Measurements from ENCODE around the gene PAX7. TPM values are rescaled to one million over a fixed set of nuclear protein-coding genes. Genes with fewer than 3 reads are reported as not detected.
"Not testable (repeated sequence)": the region's sequence is repeated elsewhere in the genome, so short reads cannot be mapped to it uniquely, and the experiment has no call there.

Gene PAX7
- not detected for total RNA-seq
- long read RNA-seq = 0 reads

DNA sequence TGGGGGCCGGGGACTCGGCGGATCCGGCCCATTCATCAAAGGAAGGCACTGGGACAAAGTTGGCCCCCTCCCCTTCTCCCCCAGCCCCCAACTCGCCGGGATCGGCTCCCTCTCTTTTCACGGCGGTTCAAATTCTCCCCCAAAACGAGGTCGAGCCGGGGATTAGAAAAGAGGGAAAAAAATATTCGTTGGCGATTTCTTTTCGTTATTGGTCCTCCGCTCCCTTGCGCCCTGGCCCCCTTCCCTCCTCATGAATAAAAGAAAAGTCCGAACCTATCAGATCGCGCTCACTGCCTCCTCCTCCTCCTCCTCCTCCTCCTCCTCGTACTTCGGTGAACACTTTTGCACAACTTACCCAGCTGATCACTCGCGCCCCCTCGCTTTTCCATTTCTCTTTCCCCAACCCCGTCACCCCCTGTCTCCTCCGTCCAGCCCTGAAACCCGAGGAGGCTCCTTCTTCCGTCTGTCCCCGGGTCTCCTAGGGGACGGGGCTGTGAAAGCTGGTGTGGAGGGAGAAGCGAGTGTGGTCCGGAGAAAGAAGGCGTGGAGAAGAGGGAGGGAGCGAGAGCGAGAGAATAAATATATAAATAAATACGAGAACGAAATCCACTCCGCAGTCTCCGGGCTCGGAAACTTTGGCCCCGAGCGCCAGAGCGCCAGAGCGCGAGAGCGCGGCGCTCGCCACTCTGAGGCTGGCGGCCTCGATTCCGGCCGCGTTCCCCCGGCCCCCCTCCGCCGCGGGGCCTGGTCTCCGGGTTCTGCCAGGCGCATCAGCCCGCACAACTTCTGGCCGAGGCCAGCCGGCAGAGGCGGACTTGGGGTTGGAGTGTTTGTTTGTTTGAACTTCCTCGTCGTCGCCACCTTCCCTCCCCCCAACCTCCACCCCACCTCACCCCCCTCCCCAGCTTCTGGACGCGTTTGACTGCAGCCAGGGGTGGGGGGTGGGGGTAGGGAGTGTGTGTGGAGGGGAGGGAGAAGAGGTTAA is at the start of gene PAX7:
TSS of gene PAX7 (plus strand) at position 336 of the 985 bp plus-strand sequence. CDS start 758 bp downstream, outside the sequence.
- intact Hi-C loops (cut with DNase I) = no loop called here
- ATAC-seq = no peak

DNA sequence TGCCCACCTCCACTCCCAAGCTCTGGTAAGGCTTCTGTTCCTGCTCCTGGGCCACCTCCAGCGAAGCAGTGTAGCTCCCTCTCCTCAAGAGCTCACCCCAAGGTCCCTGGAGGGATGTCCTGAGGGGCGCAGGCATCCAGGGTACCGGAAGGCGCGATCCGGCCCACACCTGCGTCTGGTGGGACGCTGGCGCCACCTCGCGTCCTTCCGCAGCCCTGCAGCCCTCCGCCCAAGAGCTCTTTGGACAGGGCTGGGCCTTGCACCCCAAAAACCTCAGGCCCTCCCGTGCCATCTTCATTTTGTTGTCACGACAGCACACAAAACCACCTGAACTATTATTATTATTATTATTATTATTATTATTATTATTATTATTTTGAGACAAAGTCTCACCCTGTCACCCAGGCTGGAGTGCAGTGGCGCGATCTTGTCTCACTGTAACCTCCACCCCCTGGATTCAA is 49.2 kb upstream of the PAX7 start:
- intact Hi-C loops (cut with DNase I) = no loop called here
- DNase-seq (ENCODE audit: missing footprints) = no peak
- ATAC-seq = no peak

More for the DNA sequence above, at the start of gene PAX7:
- DNase-seq (ENCODE audit: missing footprints) = no peak

DNA sequence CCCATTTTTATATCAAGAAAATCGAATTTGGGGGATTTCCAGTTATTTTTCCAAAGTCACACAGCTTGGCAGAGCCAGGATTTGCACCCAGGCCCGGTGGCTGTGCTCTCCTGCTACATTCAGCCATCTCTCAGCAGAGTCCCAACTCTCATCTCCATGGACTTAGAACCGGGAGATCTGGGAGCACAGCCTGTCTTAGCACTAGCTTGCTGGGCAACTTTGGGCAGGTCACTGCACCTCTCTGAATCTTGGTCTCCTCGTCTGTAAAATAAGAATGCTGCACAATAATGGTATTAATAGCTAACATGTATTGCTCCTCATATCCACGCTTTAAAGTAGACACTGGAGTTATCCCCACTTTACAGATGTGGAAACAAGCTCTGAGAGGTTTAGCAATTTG is 47.8 kb upstream of the PAX7 start:
- intact Hi-C loops (cut with DNase I) = no loop called here
- DNase-seq (ENCODE audit: missing footprints) = peak; percentile 15
- ATAC-seq = no peak

DNA sequence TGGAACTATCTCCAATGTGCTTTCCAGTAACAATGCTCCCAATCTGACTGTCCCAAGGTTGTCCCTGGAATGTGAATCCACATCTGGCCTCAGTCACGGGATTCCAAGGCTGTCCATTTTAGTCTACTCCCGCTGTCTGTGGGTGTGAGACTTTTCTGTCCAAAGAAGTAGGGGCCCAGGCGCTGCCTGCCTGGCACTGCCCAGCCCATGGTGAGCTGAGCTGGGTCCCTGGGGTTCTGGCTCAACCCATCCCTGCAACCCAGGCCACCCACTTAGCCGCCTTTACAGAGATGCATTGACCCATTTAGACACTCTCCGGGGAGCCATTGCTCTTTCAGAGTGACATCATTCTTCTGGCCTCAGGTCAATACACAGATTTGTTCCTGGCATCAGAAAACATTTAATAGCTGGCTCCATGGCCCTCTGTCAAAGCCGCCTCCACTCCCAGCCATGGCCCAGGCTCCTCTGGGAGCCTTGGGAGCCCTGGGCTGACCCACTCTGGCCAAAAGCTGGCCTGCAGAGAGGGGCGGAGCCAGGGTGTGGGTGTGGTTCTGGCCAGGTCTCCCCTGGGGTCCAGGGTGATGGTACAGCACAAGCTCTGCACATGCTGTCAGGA is 47.2 kb upstream of the PAX7 start:
- intact Hi-C loops (cut with DNase I) = no loop called here
- ATAC-seq (peak; percentile 87), DNase-seq (ENCODE audit: missing footprints) (peak; percentile 81)

DNA sequence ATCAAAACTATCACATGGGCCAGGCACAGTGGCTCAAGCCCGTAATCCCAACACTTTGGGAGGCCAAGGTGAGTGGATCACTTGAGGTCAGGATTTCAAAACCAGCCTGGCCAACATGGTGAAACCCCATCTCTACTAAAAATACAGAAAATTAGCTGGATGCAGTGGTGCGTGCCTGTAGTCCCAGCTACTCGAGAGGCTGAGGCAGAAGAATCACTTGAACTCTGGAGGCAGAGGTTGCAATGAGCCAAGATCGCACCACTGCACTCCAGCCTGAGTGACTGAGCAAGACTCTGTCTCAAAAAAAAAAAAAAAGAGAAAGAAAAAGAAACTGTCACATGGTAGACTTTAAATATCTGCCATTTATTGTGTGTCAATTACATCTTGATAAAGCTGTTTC is 44.6 kb upstream of the PAX7 start:
- DNase-seq (ENCODE audit: missing footprints); intact Hi-C loops (cut with DNase I): not testable (repeated sequence)

DNA sequence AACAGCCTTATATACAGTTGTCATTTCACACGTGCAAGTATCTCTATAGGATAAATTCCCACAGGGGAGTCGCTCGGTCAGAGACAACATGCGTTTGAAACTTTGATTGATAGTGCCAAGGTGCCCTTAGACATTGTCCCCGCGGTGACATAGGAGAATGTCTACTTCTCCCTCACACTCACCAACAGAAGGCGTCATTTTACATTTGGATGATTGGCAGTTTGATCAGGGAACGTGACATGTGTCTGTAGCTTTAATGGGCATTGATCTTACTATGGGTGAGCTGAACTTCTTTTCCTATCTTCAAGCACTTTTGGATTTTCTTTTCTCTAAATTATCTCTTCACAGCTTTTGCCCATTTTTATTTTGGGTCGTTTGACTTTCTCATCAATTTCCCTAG is 42.6 kb upstream of the PAX7 start:
- ATAC-seq (no peak), DNase-seq (ENCODE audit: missing footprints) (no peak)
- intact Hi-C loops (cut with DNase I) = no loop called here

More for the DNA sequence above, 44.6 kb upstream of the PAX7 start:
- not testable (repeated sequence) for ATAC-seq

DNA sequence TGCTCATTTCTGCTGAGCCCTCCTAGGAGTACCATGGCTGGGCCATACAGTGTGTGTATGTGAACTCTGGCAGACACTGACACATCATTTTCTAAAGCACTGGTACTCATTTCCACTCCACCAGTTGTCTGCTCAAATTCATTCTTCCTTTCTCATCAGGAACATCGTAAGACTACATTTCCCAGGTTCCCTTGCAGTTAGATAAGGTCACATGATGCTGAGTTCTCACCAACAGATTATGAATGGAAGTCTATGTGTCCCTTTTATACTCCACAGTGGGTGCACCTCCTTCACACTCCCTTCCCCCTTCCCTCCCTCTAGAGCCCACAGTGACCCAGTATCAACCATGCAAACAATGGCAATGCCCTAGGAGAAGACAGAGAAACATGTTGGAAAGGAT is 38.3 kb upstream of the PAX7 start:
- intact Hi-C loops (cut with DNase I) = no loop called here
- ATAC-seq = no peak

DNA sequence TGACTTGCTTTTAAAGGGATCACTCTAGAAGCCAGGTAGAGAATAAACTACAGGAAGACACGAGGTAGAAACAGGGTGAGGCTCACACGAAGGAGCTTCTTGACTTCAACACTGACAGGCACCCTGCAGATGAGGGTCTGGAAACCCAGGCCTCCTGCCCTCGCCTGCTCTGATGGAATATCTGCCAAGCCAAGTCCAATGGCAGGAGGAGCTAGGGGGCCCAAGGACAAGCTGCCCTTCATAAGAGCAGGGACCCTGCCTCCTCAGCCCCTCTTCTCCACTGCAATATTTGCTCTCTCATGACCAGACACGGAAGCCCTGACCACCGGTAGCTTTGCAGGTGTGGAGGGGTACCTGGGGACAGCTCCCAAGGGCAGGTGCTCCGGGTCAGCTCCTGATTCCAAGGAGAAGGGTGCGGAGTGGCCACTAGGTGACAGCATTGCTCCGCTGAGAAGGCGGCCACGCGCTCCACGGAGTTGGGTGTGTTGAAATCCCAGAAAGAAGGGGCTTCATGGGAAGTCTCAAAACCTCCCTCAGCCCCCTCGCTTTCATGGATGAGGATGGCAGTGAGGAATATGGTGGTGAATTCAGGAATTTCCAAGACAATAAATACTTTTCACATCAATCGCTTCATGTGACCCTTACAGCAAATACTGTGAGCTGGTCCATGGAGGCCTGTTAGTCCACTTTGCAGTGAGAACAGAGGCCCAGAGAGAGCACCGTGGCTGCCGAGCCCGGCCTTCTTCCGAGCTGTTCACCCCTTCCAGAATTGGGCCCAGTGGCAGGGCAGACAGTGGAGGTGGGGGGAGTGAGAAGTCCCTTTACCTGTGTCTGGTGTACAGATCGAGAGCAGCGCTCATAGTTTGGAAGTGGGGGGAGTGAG is 33.2 kb upstream of the PAX7 start:
- intact Hi-C loops (cut with DNase I) = loop anchor here (1.0 to 2.0 kb wide), 2 partner anchors 223 to 277 kb away; no protein-coding TSS in a partner anchor
- peak; percentile 78 for DNase-seq (ENCODE audit: missing footprints)
- peak; percentile 76 for ATAC-seq

More for the DNA sequence above, 38.3 kb upstream of the PAX7 start:
- no peak for DNase-seq (ENCODE audit: missing footprints)

DNA sequence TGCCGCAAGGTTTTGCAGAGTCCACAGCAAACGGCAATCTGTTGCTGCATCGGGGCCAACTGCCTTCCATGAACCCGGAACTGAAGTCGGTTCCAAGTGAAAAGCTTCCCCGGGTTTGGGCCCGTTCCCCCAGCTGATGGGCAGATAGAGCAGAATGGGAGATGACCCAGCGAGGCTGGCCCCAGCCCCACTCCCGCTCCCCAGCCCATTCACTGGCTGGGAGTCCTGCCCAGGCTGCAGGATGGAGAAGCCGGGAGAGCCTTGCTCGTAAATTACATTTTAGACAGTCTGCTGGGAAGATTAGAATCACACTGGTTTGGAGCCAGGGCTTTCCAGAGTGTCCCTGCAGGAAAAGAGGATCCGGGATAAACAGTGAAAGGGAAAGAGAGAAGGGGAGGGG is 31.6 kb upstream of the PAX7 start:
- intact Hi-C loops (cut with DNase I) = no loop called here
- peak; percentile 30 for ATAC-seq

DNA sequence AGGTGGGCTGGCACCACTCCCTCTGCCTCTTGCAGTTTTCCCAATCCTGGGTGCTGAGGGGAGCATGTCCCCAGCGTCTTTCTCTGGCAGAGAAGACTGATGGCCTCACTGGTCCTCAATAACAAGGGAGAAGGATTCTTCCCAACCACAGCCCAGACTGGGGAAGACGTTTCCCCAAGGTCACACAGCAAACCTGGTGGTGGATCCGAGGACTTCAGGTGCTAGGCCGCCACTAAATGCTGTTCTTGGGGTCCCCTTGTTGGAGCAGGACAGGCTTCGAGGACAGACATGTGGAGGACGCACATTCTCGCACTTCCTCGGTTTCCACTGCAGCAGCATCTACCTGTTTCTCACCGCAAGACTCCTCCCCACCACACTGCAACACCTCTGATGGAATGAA is 30.9 kb upstream of the PAX7 start:
- ATAC-seq = peak; percentile 4
- intact Hi-C loops (cut with DNase I) = no loop called here
- no peak for DNase-seq (ENCODE audit: missing footprints)

More for the DNA sequence above, 31.6 kb upstream of the PAX7 start:
- DNase-seq (ENCODE audit: missing footprints) = no peak

DNA sequence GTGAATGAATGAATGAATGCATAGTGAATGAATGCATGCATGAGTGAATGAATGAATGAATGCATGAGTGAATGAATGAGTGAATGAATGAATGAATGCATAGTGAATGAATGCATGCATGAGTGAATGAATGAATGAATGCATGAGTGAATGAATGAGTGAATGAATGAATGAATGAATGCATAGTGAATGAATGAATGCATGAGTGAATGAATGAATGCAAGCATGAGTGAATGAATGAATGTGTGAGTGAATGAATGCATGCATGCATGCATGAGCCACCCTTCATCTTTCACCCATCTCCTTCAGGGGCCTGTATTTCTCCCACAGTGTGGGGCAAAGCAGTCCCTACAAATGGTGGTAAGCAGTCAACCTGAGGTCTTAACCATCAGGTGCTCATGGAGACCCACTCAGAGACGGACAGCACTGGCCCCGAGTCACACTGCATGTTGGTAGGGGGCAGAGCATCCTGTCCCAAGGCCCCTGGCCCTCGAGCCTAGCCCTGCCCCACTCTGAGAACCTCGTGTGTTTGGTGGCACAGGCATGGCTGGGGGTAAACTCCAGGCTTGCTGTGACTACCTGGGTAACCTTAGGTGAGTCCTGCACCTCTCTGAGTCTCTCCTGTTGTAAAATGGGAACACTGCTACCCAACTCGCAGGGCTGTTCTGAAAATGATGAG is 28.0 kb upstream of the PAX7 start:
- no peak for ATAC-seq
- no peak for DNase-seq (ENCODE audit: missing footprints)
- intact Hi-C loops (cut with DNase I) = no loop called here

DNA sequence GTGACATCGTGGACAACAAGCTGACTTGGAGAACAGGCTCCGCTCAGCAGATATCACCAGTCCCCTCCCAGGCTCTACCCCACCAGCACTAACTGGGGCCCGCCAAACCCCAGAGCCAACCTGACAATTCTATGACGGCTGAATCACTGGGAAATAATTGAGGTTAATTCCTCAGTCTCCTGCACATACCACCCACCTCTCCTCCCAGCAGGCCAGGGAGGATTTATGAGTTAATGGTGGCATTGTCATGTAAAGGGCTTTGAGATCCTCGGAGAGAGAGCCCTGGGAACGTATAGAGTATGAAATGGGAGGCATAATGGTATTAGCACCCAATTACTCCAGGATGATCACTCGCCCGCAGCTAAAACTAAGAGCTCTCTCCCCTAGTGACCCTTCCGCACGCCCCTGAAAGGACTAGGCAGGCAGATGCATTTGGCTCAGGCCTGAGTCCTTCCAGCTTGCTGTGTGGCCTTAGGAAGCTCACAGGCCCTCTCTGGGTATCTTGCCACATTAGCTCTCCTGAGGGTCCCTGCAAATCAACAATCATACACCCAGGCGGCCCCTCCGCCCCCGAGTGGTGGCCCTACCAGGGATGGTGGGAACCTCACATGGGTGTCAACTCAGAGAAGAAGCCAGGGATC is 27.3 kb upstream of the PAX7 start:
- DNase-seq (ENCODE audit: missing footprints) (no peak), ATAC-seq (no peak)
- intact Hi-C loops (cut with DNase I) = no loop called here

DNA sequence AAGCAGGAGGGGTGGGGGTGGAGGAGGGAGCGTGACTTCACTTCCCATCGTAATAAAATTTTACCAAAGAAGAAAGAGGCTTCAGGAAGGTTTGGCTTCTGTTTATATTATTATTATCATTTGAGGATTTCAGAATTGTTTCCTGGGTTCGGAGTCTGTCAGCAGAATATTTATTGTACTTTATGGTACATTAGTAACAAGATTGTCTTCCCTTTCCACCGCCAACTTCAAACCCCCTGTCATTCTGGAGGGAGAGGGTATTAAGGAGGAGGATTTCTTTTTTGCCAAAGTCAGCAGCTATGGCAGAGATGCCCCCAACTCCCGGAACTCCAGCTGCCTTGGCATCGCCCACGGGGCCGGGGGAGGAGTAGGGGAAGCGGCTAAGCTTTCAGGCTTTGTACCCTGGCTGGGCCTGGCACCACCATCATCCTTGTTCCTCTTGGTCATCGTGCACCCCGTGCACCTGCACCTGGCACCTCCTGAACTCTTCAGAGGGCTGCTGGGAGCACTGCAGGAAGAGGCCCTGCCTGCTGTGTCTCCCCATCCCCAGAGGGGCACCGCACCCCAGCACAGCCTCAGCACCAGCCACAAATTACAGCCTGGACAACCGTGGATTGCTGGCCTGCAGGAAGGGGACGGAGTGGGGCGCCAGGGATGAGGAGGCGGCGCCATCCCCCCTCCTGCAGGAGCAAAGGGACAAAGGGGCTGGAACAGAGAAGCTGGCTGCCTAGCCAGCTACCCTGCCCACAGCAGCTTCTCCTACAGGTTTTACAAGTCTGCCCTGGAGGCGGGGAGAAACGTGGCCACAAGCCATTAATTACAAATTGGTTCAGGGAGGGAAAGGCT is 24.0 kb upstream of the PAX7 start:
- DNase-seq (ENCODE audit: missing footprints) (no peak), ATAC-seq (no peak)
- intact Hi-C loops (cut with DNase I) = no loop called here

DNA sequence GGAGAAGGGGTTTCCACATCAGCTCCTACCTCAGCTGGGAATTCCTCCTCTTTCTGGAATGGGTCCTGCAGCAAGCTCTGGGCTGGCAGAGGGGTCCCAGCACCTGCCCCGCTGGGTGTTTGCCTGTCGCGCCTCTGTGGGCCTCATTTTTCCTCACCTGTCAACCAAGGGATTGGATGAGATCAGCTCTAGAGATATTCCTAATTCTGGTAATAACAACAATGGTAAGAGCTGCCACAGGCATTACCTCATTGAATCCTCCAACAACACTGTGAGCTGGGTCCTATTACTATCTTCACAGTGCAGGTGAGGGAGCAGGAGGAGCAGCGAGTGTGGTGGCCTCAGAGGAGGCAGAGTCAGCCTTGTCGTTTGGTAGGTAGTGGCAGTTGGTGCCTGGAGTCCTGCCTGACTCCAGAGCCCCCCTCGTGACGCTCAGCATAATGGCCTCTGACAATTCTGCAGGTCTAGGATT is 23.3 kb upstream of the PAX7 start:
- DNase-seq (ENCODE audit: missing footprints) = no peak
- no peak for ATAC-seq
- intact Hi-C loops (cut with DNase I) = no loop called here

DNA sequence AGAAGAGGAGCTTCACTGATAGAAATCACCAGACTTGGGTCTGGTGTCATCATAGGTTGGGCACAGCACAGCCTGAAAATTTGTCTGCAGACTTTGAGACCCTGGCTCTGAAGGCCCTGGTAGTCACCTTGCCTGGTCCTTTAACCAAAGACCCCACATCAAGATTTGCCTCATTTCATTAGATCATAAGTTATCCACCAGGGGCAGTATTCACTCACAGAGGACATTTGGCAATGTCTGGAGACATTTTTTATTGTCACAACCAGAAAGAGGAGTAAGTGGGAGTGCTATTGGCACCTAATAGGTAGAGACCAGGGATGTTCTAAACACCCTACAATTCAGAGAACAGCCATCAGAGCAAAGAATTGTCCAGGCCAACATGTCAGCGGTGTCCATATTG is 22.1 kb upstream of the PAX7 start:
- no peak for ATAC-seq
- intact Hi-C loops (cut with DNase I) = no loop called here

DNA sequence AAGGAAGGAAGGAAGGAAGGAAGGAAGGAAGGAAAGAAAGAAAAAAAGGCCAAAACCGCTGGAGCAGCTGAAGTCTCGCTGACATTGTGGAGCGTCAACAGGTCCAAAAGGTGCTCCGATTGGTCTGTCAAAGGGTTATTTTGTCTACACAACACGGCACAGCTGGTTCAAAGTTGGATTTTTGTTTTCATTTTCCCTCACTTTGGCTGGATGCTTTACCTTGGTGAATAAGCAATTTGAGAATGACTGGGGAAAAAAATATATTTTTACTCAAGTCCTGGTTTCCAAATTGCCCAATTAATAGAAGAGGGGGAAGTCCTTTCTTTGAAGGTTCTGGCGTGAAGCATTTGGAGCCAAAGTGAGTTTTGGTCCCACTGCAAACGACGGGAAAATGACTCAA is 19.3 kb upstream of the PAX7 start:
- intact Hi-C loops (cut with DNase I) = no loop called here
- ATAC-seq = no peak
- no peak for DNase-seq (ENCODE audit: missing footprints)

More for the DNA sequence above, 22.1 kb upstream of the PAX7 start:
- no peak for DNase-seq (ENCODE audit: missing footprints)

DNA sequence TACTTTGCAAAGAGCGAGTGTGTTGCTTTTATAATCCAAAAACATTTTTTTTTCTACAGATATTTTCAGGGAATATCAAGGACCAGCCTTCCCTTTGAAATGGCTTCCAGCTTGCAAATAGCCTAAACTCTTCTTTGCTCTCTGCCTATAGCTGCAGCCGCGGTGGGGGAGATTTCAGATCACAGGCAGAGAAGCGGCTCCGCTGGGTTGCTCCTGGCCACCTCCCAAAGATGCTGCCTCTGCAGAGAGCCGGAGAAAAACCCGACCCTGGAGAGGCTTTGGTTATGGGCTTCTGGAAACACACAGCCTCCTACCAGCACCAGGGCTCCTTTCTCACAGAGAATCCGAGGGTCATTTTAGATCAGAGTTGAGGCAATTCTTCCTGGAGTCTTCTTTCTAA is 18.6 kb upstream of the PAX7 start:
- no peak for ATAC-seq
- intact Hi-C loops (cut with DNase I) = no loop called here
- no peak for DNase-seq (ENCODE audit: missing footprints)

Data from Right ventricle myocardium inferior (tissue), 1 donor.